H9 (cell line): ENCODE measurements around the gene ANXA3. TPM values are rescaled to one million over a fixed set of nuclear protein-coding genes. Genes with fewer than 3 reads are reported as not detected.

Experiments used
- DNase-seq: peaks from one replicate; pipeline ENCODE4 v3.0.0-alpha.2; 2017
- H2AFZ ChIP-seq: one replicate; pipeline ENCODE4 v1.6.1; 2013; ENCODE audit warnings: mild to moderate bottlenecking, low read length, control low read depth, moderate library complexity
- H2AK5ac ChIP-seq: 2 replicates; pipeline ENCODE4 v1.6.1; 2013; ENCODE audit warnings: low read length, control low read depth, mixed read lengths; ENCODE audit not compliant: insufficient read length
- H2BK120ac ChIP-seq: one replicate; pipeline ENCODE4 v1.6.1; 2013; ENCODE audit warnings: low read depth, mild to moderate bottlenecking, low read length, control low read depth, inconsistent platforms; ENCODE audit not compliant: poor library complexity, severe bottlenecking
- H2BK12ac ChIP-seq: 2 replicates; pipeline ENCODE4 v1.6.1; 2013; ENCODE audit warnings: low read length, control low read depth, mixed read lengths, low read depth; ENCODE audit not compliant: insufficient read length
- H2BK15ac ChIP-seq: 2 replicates; pipeline ENCODE4 v1.6.1; 2013; ENCODE audit warnings: low read depth, low read length, control low read depth
- H2BK20ac ChIP-seq: one replicate; pipeline ENCODE4 v1.6.1; 2013; ENCODE audit warnings: low read depth, mild to moderate bottlenecking, low read length, control low read depth, inconsistent platforms; ENCODE audit not compliant: poor library complexity, severe bottlenecking
- H2BK5ac ChIP-seq: 2 replicates; pipeline ENCODE4 v1.6.1; 2013; ENCODE audit warnings: low read length, control low read depth, mixed read lengths; ENCODE audit not compliant: insufficient read length
- H3K14ac ChIP-seq: 2 replicates; pipeline ENCODE4 v1.6.1; 2013; ENCODE audit warnings: low read length, control low read depth; ENCODE audit not compliant: insufficient read depth
- H3K18ac ChIP-seq: 2 replicates; pipeline ENCODE4 v1.6.1; 2013; ENCODE audit warnings: low read depth, mild to moderate bottlenecking, mixed read lengths, low read length, control low read depth; ENCODE audit not compliant: insufficient read length
- H3K23ac ChIP-seq: 2 replicates; pipeline ENCODE4 v1.6.1; 2013; ENCODE audit warnings: low read length, control low read depth, mixed read lengths, low read depth; ENCODE audit not compliant: insufficient read length
- H3K23me2 ChIP-seq: 2 replicates; pipeline ENCODE4 v1.6.1; 2013; ENCODE audit warnings: low read depth, mild to moderate bottlenecking, mixed read lengths, low read length, control low read depth; ENCODE audit not compliant: insufficient read length, poor library complexity, severe bottlenecking
- H3K27ac ChIP-seq: 2 replicates; pipeline ENCODE4 v1.5.1; 2013; ENCODE audit warnings: low read length, control low read depth, mixed read lengths, low read depth; ENCODE audit not compliant: insufficient read length
- H3K27me3 ChIP-seq: 2 replicates; pipeline ENCODE4 v1.6.1; 2013; ENCODE audit warnings: low read length, control low read depth, inconsistent platforms; ENCODE audit not compliant: insufficient read depth
- H3K4ac ChIP-seq: 2 replicates; pipeline ENCODE4 v1.6.1; 2013; ENCODE audit warnings: low read depth, mild to moderate bottlenecking, control low read depth, inconsistent platforms, low read length, moderate library complexity
- H3K4me1 ChIP-seq: 2 replicates; pipeline ENCODE4 v1.6.1; 2013; ENCODE audit warnings: low read length, control low read depth, inconsistent platforms; ENCODE audit not compliant: insufficient read depth
- H3K4me2 ChIP-seq: 2 replicates; pipeline ENCODE4 v1.6.1; 2013; ENCODE audit warnings: low read length, control low read depth, mixed read lengths; ENCODE audit not compliant: insufficient read length, insufficient read depth
- H3K56ac ChIP-seq: 2 replicates; pipeline ENCODE4 v1.6.1; 2013; ENCODE audit warnings: low read depth, mild to moderate bottlenecking, mixed read lengths, low read length, control low read depth; ENCODE audit not compliant: insufficient read length
- H3K79me1 ChIP-seq: 2 replicates; pipeline ENCODE4 v1.6.1; 2013; ENCODE audit warnings: low read depth, mild to moderate bottlenecking, moderate library complexity, low read length, control low read depth, inconsistent platforms; ENCODE audit not compliant: insufficient read depth, poor library complexity, severe bottlenecking
- H3K79me2 ChIP-seq: 2 replicates; pipeline ENCODE4 v1.6.1; 2013; ENCODE audit warnings: low read length, control low read depth, inconsistent platforms; ENCODE audit not compliant: insufficient read depth
- H3K9ac ChIP-seq: 2 replicates; pipeline ENCODE4 v1.6.1; 2013; ENCODE audit warnings: low read length, control low read depth, mixed read lengths; ENCODE audit not compliant: insufficient read length; ENCODE audit errors: extremely low read depth
- H3K9me3 ChIP-seq: one replicate; pipeline ENCODE4 v1.6.1; 2013; ENCODE audit warnings: low read depth, low read length, inconsistent platforms; ENCODE audit not compliant: control insufficient read depth
- H3T11ph ChIP-seq: one replicate; pipeline ENCODE4 v1.6.1; 2013; ENCODE audit warnings: mild to moderate bottlenecking, low read length, control low read depth, inconsistent platforms
- H4K20me1 ChIP-seq: one replicate; pipeline ENCODE4 v1.6.1; 2013; ENCODE audit not compliant: control insufficient read depth, insufficient read length, insufficient read depth
- H4K5ac ChIP-seq: 2 replicates; pipeline ENCODE4 v1.6.1; 2013; ENCODE audit warnings: low read depth, mild to moderate bottlenecking, mixed read lengths, low read length, control low read depth; ENCODE audit not compliant: insufficient read length
- H4K8ac ChIP-seq: replicated peaks from 2 replicates; pipeline ENCODE4 v1.6.1; 2013; ENCODE audit warnings: low read length, control low read depth, mixed read lengths, low read depth; ENCODE audit not compliant: insufficient read length
- H4K91ac ChIP-seq: 2 replicates; pipeline ENCODE4 v1.6.1; 2013; ENCODE audit warnings: low read depth, mild to moderate bottlenecking, moderate library complexity, mixed read lengths, low read length, control low read depth; ENCODE audit not compliant: insufficient read length
- H3K27ac Mint-ChIP-seq, 3 experiments: 2 replicates in 2 of 3; 3 replicates in 1 of 3; pipeline ENCODE4 v1.8.0; 2020 to 2021; ENCODE audit warnings: mixed read lengths in 3 of 3, mild to moderate bottlenecking in 1 of 3, moderate library complexity in 1 of 3
- H3K27me3 Mint-ChIP-seq: 2 replicates; pipeline ENCODE4 v1.8.0; 2021; ENCODE audit warnings: low read depth, mild to moderate bottlenecking, moderate library complexity, mixed read lengths
- H3K36me3 Mint-ChIP-seq, 3 experiments: 2 replicates in 2 of 3; 3 replicates in 1 of 3; pipeline ENCODE4 v1.8.0; 2020 to 2021; ENCODE audit warnings: low read depth in 3 of 3, mixed read lengths in 3 of 3; ENCODE audit not compliant: insufficient read depth in 1 of 3
- H3K4me1 Mint-ChIP-seq, 2 experiments: 2 replicates each; pipeline ENCODE4 v1.8.0; 2020; ENCODE audit warnings: mixed read lengths in 2 of 2
- H3K4me3 Mint-ChIP-seq, 2 experiments: 2 replicates in 1 of 2; 3 replicates in 1 of 2; pipeline ENCODE4 v1.8.0; 2020 to 2021; ENCODE audit warnings: mild to moderate bottlenecking in 2 of 2, mixed read lengths in 2 of 2, moderate library complexity in 1 of 2
- H3K9me3 Mint-ChIP-seq, 2 experiments: 2 replicates in 1 of 2; 3 replicates in 1 of 2; pipeline ENCODE4 v1.8.0; 2020; ENCODE audit warnings: mild to moderate bottlenecking in 2 of 2, mixed read lengths in 2 of 2, moderate library complexity in 1 of 2
- WGBS: extraction: QIAGEN DNeasy Blood & Tissue Kit; methylation state at CpG from one replicate; pipeline ENCODE4 v1.1.7; 2013; ENCODE audit warnings: missing lambda C conversion rate, low lambda C conversion rate, mixed read lengths; ENCODE audit not compliant: insufficient read length; ENCODE audit errors: extremely low coverage; 5-methylcytosine and 5-hydroxymethylcytosine counted together
- total RNA-seq: library from RNA; stranded (reverse); gene quantifications from 2 replicates; pipeline ENCODE4 v1.2.1, GENCODE V29; 2021
- TF ChIP-seq, protein P1 (sequence below): fragments of 200-600 bp; sonication (generic); conservative IDR thresholded peaks from 3 replicates; pipeline ENCODE4 v1.8.0; 2021; ENCODE audit warnings: antibody characterized with exemption, mild to moderate bottlenecking

The ANXA3 gene
- total RNA-seq, 1 experiment from 2014 or later: 20.6 TPM

DNA sequence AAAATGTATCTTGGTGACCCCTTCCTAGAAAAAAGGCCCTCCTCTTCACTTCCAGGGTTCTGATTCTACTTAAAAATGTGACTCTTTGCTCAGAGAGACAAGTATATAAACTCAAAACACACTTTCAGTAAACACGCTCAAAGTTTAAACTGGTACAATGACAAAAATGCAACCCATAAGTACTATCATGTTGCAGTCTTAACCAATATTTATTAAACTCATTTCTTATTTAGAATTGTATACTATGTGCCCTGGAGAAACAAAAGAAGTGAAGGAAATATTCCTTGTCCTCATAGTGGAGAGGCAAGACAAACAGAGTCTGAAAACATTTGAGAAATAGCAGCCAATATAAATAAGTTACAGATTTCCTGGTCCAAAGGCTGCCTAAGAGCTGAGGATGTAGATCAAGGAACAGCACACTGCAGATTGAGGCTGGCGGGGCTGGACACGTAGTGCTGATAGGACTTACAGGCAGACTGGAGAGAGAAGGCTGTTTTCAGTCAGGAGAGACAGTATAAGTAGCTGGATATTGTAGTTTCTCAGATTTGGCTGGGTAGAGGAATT, 39.1 kb upstream of the ANXA3 start:
- no CpG with 5 or more reads among the region's 3 CpGs for WGBS
- Histone ChIP-seq H3K4me2 (no peak overlapping the region), H3K14ac (no peak overlapping the region), H3T11ph (no peak overlapping the region), H2BK5ac (no peak overlapping the region), H3K4me1 (no peaks in the 10 kb centered on the region), H3K79me1 (no peaks in the 10 kb centered on the region), H3K4ac (no peak overlapping the region), H4K91ac (no peak overlapping the region), H2AK5ac (no peak overlapping the region), H4K5ac (no peak overlapping the region), H3K18ac (no peak overlapping the region), H4K20me1 (no peaks in the 10 kb centered on the region), H2BK15ac (no peak overlapping the region), H3K23ac (no peak overlapping the region), H3K23me2 (no peaks in the 10 kb centered on the region), H4K8ac (no peak overlapping the region), H3K9me3 (no peaks in the 10 kb centered on the region), H2BK12ac (no peak overlapping the region), H2AFZ (no peak overlapping the region), H3K27me3 (no peaks in the 10 kb centered on the region), H2BK120ac (no peak overlapping the region), H3K79me2 (no peaks in the 10 kb centered on the region), H3K9ac (no peak overlapping the region), H3K27ac (no peak overlapping the region), H2BK20ac (no peak overlapping the region), H3K56ac (no peak overlapping the region)
- DNase-seq: no peak
- Mint-ChIP-seq H3K36me3 (peaks cover 5 to 32% (median 25%) of the 10 kb centered on the region in 3 experiments; a peak in 5 of 7 replicates), H3K27ac (no peak overlapping the region), H3K27me3 (no peaks in the 10 kb centered on the region), H3K9me3 (no peaks in the 10 kb centered on the region), H3K4me1 (peaks cover 0 to 4% of the 10 kb centered on the region in 2 experiments; a peak in 3 of 4 replicates), H3K4me3 (no peak overlapping the region)
- TF ChIP-seq, protein P1, sequence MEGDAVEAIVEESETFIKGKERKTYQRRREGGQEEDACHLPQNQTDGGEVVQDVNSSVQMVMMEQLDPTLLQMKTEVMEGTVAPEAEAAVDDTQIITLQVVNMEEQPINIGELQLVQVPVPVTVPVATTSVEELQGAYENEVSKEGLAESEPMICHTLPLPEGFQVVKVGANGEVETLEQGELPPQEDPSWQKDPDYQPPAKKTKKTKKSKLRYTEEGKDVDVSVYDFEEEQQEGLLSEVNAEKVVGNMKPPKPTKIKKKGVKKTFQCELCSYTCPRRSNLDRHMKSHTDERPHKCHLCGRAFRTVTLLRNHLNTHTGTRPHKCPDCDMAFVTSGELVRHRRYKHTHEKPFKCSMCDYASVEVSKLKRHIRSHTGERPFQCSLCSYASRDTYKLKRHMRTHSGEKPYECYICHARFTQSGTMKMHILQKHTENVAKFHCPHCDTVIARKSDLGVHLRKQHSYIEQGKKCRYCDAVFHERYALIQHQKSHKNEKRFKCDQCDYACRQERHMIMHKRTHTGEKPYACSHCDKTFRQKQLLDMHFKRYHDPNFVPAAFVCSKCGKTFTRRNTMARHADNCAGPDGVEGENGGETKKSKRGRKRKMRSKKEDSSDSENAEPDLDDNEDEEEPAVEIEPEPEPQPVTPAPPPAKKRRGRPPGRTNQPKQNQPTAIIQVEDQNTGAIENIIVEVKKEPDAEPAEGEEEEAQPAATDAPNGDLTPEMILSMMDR: no peak
